Measurements from ENCODE around the gene SEC31A. TPM values are rescaled to one million over a fixed set of nuclear protein-coding genes. Genes with fewer than 3 reads are reported as not detected.

The SEC31A gene
- total RNA-seq, 2 experiments from 2014 or later: 76.0 to 77.1 TPM

GRCh38 chr4:82786828-82787227, 104.1 kb downstream of the SEC31A start:
- intact Hi-C loops (cut with micrococcal nuclease): no loop called here
- Mint-ChIP-seq H3K27ac (no peak overlapping the region), H3K9me3 (no peaks in the 10 kb centered on the region), H3K4me1 (ENCODE audit: low read depth) (no peaks in the 10 kb centered on the region), H3K4me3 (no peak overlapping the region), H3K36me3 (ENCODE audit: low read depth) (no peaks in the 10 kb centered on the region), H3K27me3 (no peaks in the 10 kb centered on the region)
- ChIA-PET POLR2A (no interaction called here), CTCF (no interaction called here)
- ATAC-seq (no peak), DNase-seq (no peak)
- no peak for TF ChIP-seq CTCF (IDR thresholded peaks at IDR 0.05)

GRCh38 chr4:82785611-82786400, 105.1 kb downstream of the SEC31A start:
- no peak for TF ChIP-seq CTCF (IDR thresholded peaks at IDR 0.05)
- Mint-ChIP-seq H3K4me1 (ENCODE audit: low read depth) (no peaks in the 10 kb centered on the region), H3K27me3 (no peaks in the 10 kb centered on the region), H3K27ac (no peak overlapping the region), H3K36me3 (ENCODE audit: low read depth) (no peaks in the 10 kb centered on the region), H3K4me3 (no peak overlapping the region), H3K9me3 (no peaks in the 10 kb centered on the region)
- CTCF ChIA-PET: interaction anchor here (0.9 to 1.3 kb wide), 2 partner anchors 26 to 47 kb away, joined by 3 read pairs; no protein-coding TSS in a partner anchor
- POLR2A ChIA-PET: no interaction called here
- intact Hi-C loops (cut with micrococcal nuclease): no loop called here
- ATAC-seq (no peak), DNase-seq (no peak)

GRCh38 chr4:82784681-82785610, 106.0 kb downstream of the SEC31A start:
- Mint-ChIP-seq H3K4me3 (no peak overlapping the region), H3K4me1 (ENCODE audit: low read depth) (no peaks in the 10 kb centered on the region), H3K36me3 (ENCODE audit: low read depth) (no peaks in the 10 kb centered on the region), H3K9me3 (no peaks in the 10 kb centered on the region), H3K27me3 (no peaks in the 10 kb centered on the region), H3K27ac (no peak overlapping the region)
- POLR2A ChIA-PET: interaction anchor here (0.5 to 1.3 kb wide), 2 partner anchors 13 to 872 kb away, joined by 3 read pairs; partner anchors contain the start of gene SCD5
- ATAC-seq (no peak), DNase-seq (no peak)
- no peak for TF ChIP-seq CTCF (IDR thresholded peaks at IDR 0.05)
- intact Hi-C loops (cut with micrococcal nuclease): no loop called here
- CTCF ChIA-PET: interaction anchor here (0.9 to 1.3 kb wide), 2 partner anchors 27 to 46 kb away, joined by 3 read pairs; no protein-coding TSS in a partner anchor

- Mint-ChIP-seq H3K36me3 (ENCODE audit: low read depth) (no peaks in the 10 kb centered on the region), H3K9me3 (no peaks in the 10 kb centered on the region), H3K27ac (no peak overlapping the region), H3K4me3 (no peak overlapping the region), H3K27me3 (no peaks in the 10 kb centered on the region), H3K4me1 (ENCODE audit: low read depth) (no peaks in the 10 kb centered on the region)
- POLR2A ChIA-PET: no interaction called here
- intact Hi-C loops (cut with micrococcal nuclease): no loop called here
- ATAC-seq (no peak), DNase-seq (no peak)
- TF ChIP-seq CTCF (IDR thresholded peaks at IDR 0.05): no peak
- CTCF ChIA-PET: no interaction called here
Measured at GRCh38 chr4:82782626-82783345, 108.2 kb downstream of the SEC31A start.

All from activated CD8-positive, alpha-beta T cell treated with anti-CD3 and anti-CD28 coated beads for 36 hours (primary cell).